HCT116 (cell line): ENCODE results near the gene COL23A1. TPM values are rescaled to one million over a fixed set of nuclear protein-coding genes. Genes with fewer than 3 reads are reported as not detected.

Experiments
- ATAC-seq: fragments of 200-7000 bp; cut with Tn5 transposase; 2 replicates; pipeline ENCODE4 v1.9.1; 2020; ENCODE audit warnings: mild to moderate bottlenecking, moderate library complexity
- BruUV-seq: library from RNA; stranded (reverse); fragments of 400-500 nt; replicated peaks from 2 replicates; lab custom pipeline; 2021; lab: Mats Ljungman, UMichigan
- CTCF ChIA-PET: fragments of 300-600 bp; sonication (Branson Sonifier 250); formaldehyde crosslinking; loops from one replicate; lab custom pipeline; 2021; ENCODE audit warnings: antibody characterized with exemption; lab: Charles Lee
- POLR2A ChIA-PET: fragments of 300-600, 350-600 bp; sonication (Branson Sonifier 250); formaldehyde crosslinking; loops from one replicate; lab custom pipeline; 2021; ENCODE audit warnings: antibody characterized with exemption; lab: Charles Lee
- RAD21 ChIA-PET, 2 experiments: fragments of 300-600 bp; sonication (Branson Sonifier 250); formaldehyde crosslinking; loops; one replicate each; lab custom pipeline; 2023; ENCODE audit warnings: low total read pairs in 2 of 2; ENCODE audit not compliant: uncharacterized antibody in 2 of 2, unreplicated experiment in 2 of 2, low non-redundant PET in 1 of 2; lab: Charles Lee
- DNase-seq: peaks from one replicate; pipeline ENCODE4 v3.0.0-alpha.2; 2010; ENCODE audit warnings: low read depth, low spot score
- H2AFZ ChIP-seq: fragments of 200-600 bp; shearing (Covaris generic), sonication (generic); 2 replicates; pipeline ENCODE4 v1.6.1; 2017; ENCODE audit warnings: low read depth, mixed run types, mixed read lengths, antibody characterized with exemption, low read length; ENCODE audit not compliant: poor library complexity, severe bottlenecking
- H3K27ac ChIP-seq: 2 replicates; pipeline ENCODE4 v1.5.1; 2012; ENCODE audit warnings: low read depth, low read length
- H3K27me3 ChIP-seq: fragments of 200-600 bp; sonication (generic); 2 replicates; pipeline ENCODE4 v1.6.1; 2016; ENCODE audit warnings: mixed run types, low read length, mixed read lengths; ENCODE audit not compliant: insufficient read depth
- H3K36me3 ChIP-seq, 2 experiments: fragments of 200-500 bp in 1 of 2; fragments of 200-600 bp in 1 of 2; sonication (Bioruptor generic) in 1 of 2; sonication (generic) in 1 of 2; 2 replicates each; pipeline versions ENCODE4 v1.5.1 to v1.6.1; 2014 to 2016; ENCODE audit warnings: low read length in 2 of 2, inconsistent platforms in 1 of 2, mixed read lengths in 1 of 2, mixed run types in 1 of 2; ENCODE audit not compliant: insufficient read depth in 2 of 2, control insufficient read depth in 1 of 2
- H3K4me1 ChIP-seq, 2 experiments: fragments of 200-600 bp in 1 of 2; sonication (generic) in 1 of 2; 2 replicates each; pipeline versions ENCODE4 v1.5.1 to v1.6.1; 2012 to 2017; ENCODE audit warnings: low read length in 2 of 2, inconsistent platforms in 1 of 2, mild to moderate bottlenecking in 1 of 2, mixed read lengths in 1 of 2, mixed run types in 1 of 2, moderate library complexity in 1 of 2; ENCODE audit not compliant: insufficient read depth in 2 of 2, control insufficient read depth in 1 of 2
- H3K4me2 ChIP-seq: fragments of 200-600 bp; sonication (generic); 2 replicates; pipeline ENCODE4 v1.6.1; 2017; ENCODE audit warnings: mixed run types, low read length, mixed read lengths
- H3K4me3 ChIP-seq, 2 experiments: fragments of 200-600 bp in 1 of 2; sonication (generic) in 1 of 2; replicated peaks in 1 of 2; 2 replicates each; pipeline ENCODE4 v1.5.1; 2011 to 2016; ENCODE audit warnings: low read length in 2 of 2, control low read depth in 1 of 2, low read depth in 1 of 2, mild to moderate bottlenecking in 1 of 2, mixed read lengths in 1 of 2, mixed run types in 1 of 2
- H3K79me2 ChIP-seq: fragments of 200-600 bp; sonication (generic); 2 replicates; pipeline ENCODE4 v1.6.1; 2017; ENCODE audit warnings: mild to moderate bottlenecking, mixed run types, low read length, moderate library complexity, mixed read lengths; ENCODE audit not compliant: insufficient read depth
- H3K9ac ChIP-seq: fragments of 200-600 bp; sonication (generic); 2 replicates; pipeline ENCODE4 v1.6.1; 2016; ENCODE audit warnings: low read length, mixed read lengths
- H3K9me2 ChIP-seq: fragments of 200-600 bp; sonication (generic), shearing (Covaris generic); 2 replicates; pipeline ENCODE4 v1.6.1; 2017; ENCODE audit warnings: mixed run types, mild to moderate bottlenecking, moderate library complexity; ENCODE audit not compliant: insufficient read depth
- H3K9me3 ChIP-seq, 2 experiments: fragments of 200-500 bp in 1 of 2; fragments of 200-600 bp in 1 of 2; sonication (Bioruptor generic) in 1 of 2; sonication (generic) in 1 of 2; 2 replicates each; pipeline ENCODE4 v1.6.1; 2014 to 2017; ENCODE audit warnings: low read length in 2 of 2, mixed read lengths in 2 of 2, inconsistent platforms in 1 of 2, low read depth in 1 of 2, mild to moderate bottlenecking in 1 of 2, mixed run types in 1 of 2, moderate library complexity in 1 of 2; ENCODE audit not compliant: control insufficient read depth in 1 of 2, insufficient read depth in 1 of 2
- H4K20me1 ChIP-seq: fragments of 200-600 bp; sonication (generic), shearing (Covaris generic); 2 replicates; pipeline ENCODE4 v1.6.1; 2017; ENCODE audit warnings: mixed run types, mild to moderate bottlenecking, moderate library complexity; ENCODE audit not compliant: insufficient read depth
- ATF3 ChIP-seq: IDR thresholded peaks from 2 replicates; pipeline ENCODE4 v1.6.1; 2012
- CEBPB ChIP-seq: IDR thresholded peaks from 2 replicates; pipeline ENCODE4 v1.6.1; 2012; ENCODE audit warnings: low read depth
- EZH2phosphoT487 ChIP-seq: fragments of 200-600 bp; IDR thresholded peaks from 2 replicates; pipeline ENCODE4 v1.6.1; 2018; ENCODE audit warnings: antibody characterized with exemption, borderline replicate concordance
- POLR2A ChIP-seq: IDR thresholded peaks from 2 replicates; pipeline ENCODE4 v1.7.0; 2011; ENCODE audit warnings: borderline replicate concordance; ENCODE audit not compliant: insufficient read depth, insufficient read length; ENCODE audit errors: extremely low read depth
- REST ChIP-seq: IDR thresholded peaks from 2 replicates; pipeline ENCODE4 v1.6.1; 2012; ENCODE audit warnings: low read depth
- SIN3A ChIP-seq: IDR thresholded peaks from 2 replicates; pipeline ENCODE4 v1.6.1; 2012; ENCODE audit warnings: low read depth
- SRF ChIP-seq: IDR thresholded peaks from 2 replicates; pipeline ENCODE4 v1.6.1; 2012; ENCODE audit warnings: low read depth
- YY1 ChIP-seq: IDR thresholded peaks from 2 replicates; pipeline ENCODE4 v1.6.1; 2011; ENCODE audit warnings: low read length, low read depth, moderate library complexity, mild to moderate bottlenecking; ENCODE audit not compliant: insufficient replicate concordance; ENCODE audit errors: extremely low read depth
- ZBTB33 ChIP-seq: IDR thresholded peaks from 2 replicates; pipeline ENCODE4 v1.6.1; 2011; ENCODE audit warnings: mild to moderate bottlenecking, low read length, moderate library complexity; ENCODE audit not compliant: insufficient replicate concordance; ENCODE audit errors: extremely low read depth
- ZFX ChIP-seq: fragments of 450-650 bp; IDR thresholded peaks from 2 replicates; pipeline ENCODE4 v1.6.1; 2017
- intact Hi-C: fragments of 100-400 bp; cut with micrococcal nuclease; formaldehyde crosslinking; loops from 2 replicates; pipeline ENCODE4 v1.10.0; 2022
- total RNA-seq: library from RNA; stranded (reverse); gene quantifications from one replicate; pipeline ENCODE4 v1.2.1, GENCODE V29; 2021; ENCODE audit not compliant: unreplicated experiment
- TF ChIP-seq, protein P1 (sequence below): IDR thresholded peaks from 2 replicates; pipeline ENCODE4 v1.6.1; 2012

The COL23A1 gene
- total RNA-seq, 1 experiment from 2014 or later: not detected

GRCh38 chr5:178216088-178216534 lies 374.1 kb downstream of the COL23A1 start:
- peaks cover 15% of the 10 kb centered on the region; the same call in 1 of the 2 replicates for H3K79me2 ChIP-seq
- H2AFZ ChIP-seq: no peak overlapping the region
- no peak overlapping the region for H3K27ac ChIP-seq
- no TSS peak for BruUV-seq
- DNase-seq: no peak
- intact Hi-C loops: no loop called here
- no peak overlapping the region for H3K4me2 ChIP-seq
- no peaks in the 10 kb centered on the region for H3K27me3 ChIP-seq
- POLR2A ChIA-PET: no interaction called here
- H3K4me1 ChIP-seq: peaks cover 3 to 14% of the 10 kb centered on the region in 2 experiments; a peak in 3 of 4 replicates
- peaks cover 29 to 48% of the 10 kb centered on the region in 2 experiments; a peak in 3 of 4 replicates for H3K36me3 ChIP-seq
- TF ChIP-seq ZFX: no peak
- TF ChIP-seq EZH2phosphoT487: no peak
- TF ChIP-seq ATF3: no peak
- TF ChIP-seq CEBPB: no peak
- H3K9ac ChIP-seq: no peak overlapping the region
- no peaks in the 10 kb centered on the region for H3K9me2 ChIP-seq
- RAD21 ChIA-PET: no interaction called here
- H3K9me3 ChIP-seq: no peaks in the 10 kb centered on the region
- no peak overlapping the region for H3K4me3 ChIP-seq
- peaks cover 6% of the 10 kb centered on the region; the same call in 1 of the 2 replicates for H4K20me1 ChIP-seq
- CTCF ChIA-PET: interaction anchor here (1.9 kb wide), 1 partner anchor 19 kb away, joined by 4 read pairs; no protein-coding TSS in a partner anchor
- no peak for ATAC-seq

- POLR2A ChIA-PET: no interaction called here
- H3K4me1 ChIP-seq: peaks cover 3 to 14% of the 10 kb centered on the region in 2 experiments; a peak in 3 of 4 replicates
- no peaks in the 10 kb centered on the region for H3K27me3 ChIP-seq
- H3K9me3 ChIP-seq: no peaks in the 10 kb centered on the region
- TF ChIP-seq SRF (no peak), SIN3A (no peak), EZH2phosphoT487 (no peak), REST (no peak), YY1 (no peak), ZBTB33 (no peak), POLR2A (no peak)
- TF ChIP-seq, protein P1, sequence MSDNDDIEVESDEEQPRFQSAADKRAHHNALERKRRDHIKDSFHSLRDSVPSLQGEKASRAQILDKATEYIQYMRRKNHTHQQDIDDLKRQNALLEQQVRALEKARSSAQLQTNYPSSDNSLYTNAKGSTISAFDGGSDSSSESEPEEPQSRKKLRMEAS: no peak
- no TSS peak for BruUV-seq
- ATAC-seq (no peak), DNase-seq (no peak)
- H3K4me3 ChIP-seq: no peak overlapping the region
- H3K4me2 ChIP-seq: no peak overlapping the region
- H4K20me1 ChIP-seq: peaks cover 6% of the 10 kb centered on the region; the same call in 1 of the 2 replicates
- CTCF ChIA-PET: interaction anchor here (1.9 kb wide), 1 partner anchor 20 kb away, joined by 4 read pairs; no protein-coding TSS in a partner anchor
- no peak overlapping the region for H3K9ac ChIP-seq
- RAD21 ChIA-PET: no interaction called here
- H3K9me2 ChIP-seq: no peaks in the 10 kb centered on the region
- no peak overlapping the region for H2AFZ ChIP-seq
- peaks cover 22% of the 10 kb centered on the region; the same call in 1 of the 2 replicates for H3K79me2 ChIP-seq
- intact Hi-C loops: no loop called here
- peaks cover 34 to 55% of the 10 kb centered on the region in 2 experiments; a peak in 3 of 4 replicates for H3K36me3 ChIP-seq
- no peak overlapping the region for H3K27ac ChIP-seq
Measured at GRCh38 chr5:178215280-178216002, 374.8 kb downstream of the COL23A1 start.
